Measurements from ENCODE around the gene POLE3.

- TF ChIP-seq CBX8 (IDR thresholded peaks at IDR 0.05; ENCODE audit: borderline replicate concordance, extremely low read depth, low read depth, low read length, poor library complexity, severe bottlenecking) = no peak
- TF ChIP-seq TOE1 (IDR thresholded peaks at IDR 0.05; ENCODE audit: borderline replicate concordance) = no peak
- no peak for TF ChIP-seq TOE1 (CRISPR knock-in tag; IDR thresholded peaks at IDR 0.05; ENCODE audit: borderline replicate concordance, low read depth)
- no peak for TF ChIP-seq SMAD3 (CRISPR knock-in tag; conservative IDR thresholded peaks at IDR 0.05)
- TF ChIP-seq CTCF (IDR thresholded peaks at IDR 0.05 in 2 of 3, conservative IDR thresholded peaks at IDR 0.05 in 1 of 3; ENCODE audit: insufficient read depth in 2 of 3, low read depth in 1 of 3, low read length in 3 of 3) = no peak
- no peak for TF ChIP-seq PHF8 (IDR thresholded peaks at IDR 0.05; ENCODE audit: borderline replicate concordance, low read length)
These were observed 15.2 kb downstream of the POLE3 start for GRCh38 chr9:113395000-113395861.
